TTC549 (cell line): ENCODE data around the gene USP17L18.
"Not testable (repeated sequence)": the region's sequence is repeated elsewhere in the genome, so short reads cannot be mapped to it uniquely, and the experiment has no call there.

Experiments used
- FAIRE-seq: peaks from 2 replicates; lab custom pipeline; 2012; peaks lifted over from hg19 to GRCh38; lab: Jason Lieb, UNC

Gene USP17L18

GRCh38 chr4:9247953-9248680 is at the start of gene USP17L18:
Gene USP17L18, plus strand, starts transcription at chr4:9248630. Its CDS starts 0 bp downstream, at chr4:9248630.
- not testable (repeated sequence) for FAIRE-seq

GRCh38 chr4:9210357-9210756 is 38.1 kb upstream of the USP17L18 start, which contains the start of gene USP17L10:
Gene USP17L10, plus strand, starts transcription at chr4:9210657. Its CDS starts 0 bp downstream, at chr4:9210657.
- not testable (repeated sequence) for FAIRE-seq

GRCh38 chr4:9214701-9215100 is 33.7 kb upstream of the USP17L18 start:
- FAIRE-seq = not testable (repeated sequence)

- FAIRE-seq = not testable (repeated sequence)
Observed at GRCh38 chr4:9215105-9215504, 33.3 kb upstream of the USP17L18 start, which contains the start of gene USP17L11. Gene USP17L11, plus strand, starts transcription at chr4:9215405. Its CDS starts 0 bp downstream, at chr4:9215405.

- FAIRE-seq = not testable (repeated sequence)
Observed at GRCh38 chr4:9219852-9220251, 28.6 kb upstream of the USP17L18 start, which contains the start of gene USP17L12. Gene USP17L12, plus strand, starts transcription at chr4:9220152. Its CDS starts 0 bp downstream, at chr4:9220152.

GRCh38 chr4:9224596-9224995 is 23.8 kb upstream of the USP17L18 start, which contains the start of gene USP17L13:
Gene USP17L13, plus strand, starts transcription at chr4:9224896. Its CDS starts 0 bp downstream, at chr4:9224896.
- not testable (repeated sequence) for FAIRE-seq

GRCh38 chr4:9230249-9230648 is 18.2 kb upstream of the USP17L18 start:
- not testable (repeated sequence) for FAIRE-seq

GRCh38 chr4:9234085-9234484 is 14.3 kb upstream of the USP17L18 start, which contains the start of gene USP17L15:
Gene USP17L15, plus strand, starts transcription at chr4:9234385. Its CDS starts 0 bp downstream, at chr4:9234385.
- FAIRE-seq = not testable (repeated sequence)

- not testable (repeated sequence) for FAIRE-seq
Observed at GRCh38 chr4:9238461-9238860, 10.0 kb upstream of the USP17L18 start.

GRCh38 chr4:9243579-9243978 is 4.9 kb upstream of the USP17L18 start, which contains the start of gene USP17L17:
Gene USP17L17, plus strand, starts transcription at chr4:9243879. Its CDS starts 0 bp downstream, at chr4:9243879.
- not testable (repeated sequence) for FAIRE-seq

GRCh38 chr4:9253078-9253477 is 4.6 kb downstream of the USP17L18 start, which contains the start of gene USP17L19:
Gene USP17L19, plus strand, starts transcription at chr4:9253378. Its CDS starts 0 bp downstream, at chr4:9253378.
- FAIRE-seq = not testable (repeated sequence)

- FAIRE-seq = not testable (repeated sequence)
Observed at GRCh38 chr4:9257824-9258223, 9.4 kb downstream of the USP17L18 start, which contains the start of gene USP17L20. Gene USP17L20, plus strand, starts transcription at chr4:9258124. Its CDS starts 0 bp downstream, at chr4:9258124.

- FAIRE-seq = not testable (repeated sequence)
Observed at GRCh38 chr4:9262572-9262971, 14.1 kb downstream of the USP17L18 start, which contains the start of gene USP17L21. Gene USP17L21, plus strand, starts transcription at chr4:9262872. Its CDS starts 0 bp downstream, at chr4:9262872.

- FAIRE-seq = not testable (repeated sequence)
Observed at GRCh38 chr4:9267319-9267718, 18.9 kb downstream of the USP17L18 start, which contains the start of gene USP17L22. Gene USP17L22, plus strand, starts transcription at chr4:9267619. Its CDS starts 0 bp downstream, at chr4:9267619.

- FAIRE-seq = not testable (repeated sequence)
Observed at GRCh38 chr4:9271719-9272118, 23.3 kb downstream of the USP17L18 start.
